T-helper 2 cell (primary cell): ENCODE data around the gene COMMD10.

Experiments used
- DNase-seq, 5 experiments: peaks; one replicate each; pipeline versions ENCODE4 v3.0.0 to v3.0.0-alpha.2; 2012 to 2022

COMMD10 gene

GRCh38 chr5:116225281-116225922 is 140.6 kb downstream of the COMMD10 start:
- peak in 1 of 5 experiments; percentile 5 for DNase-seq

- no peak for DNase-seq
Measured at GRCh38 chr5:116229131-116229689, 144.4 kb downstream of the COMMD10 start.

GRCh38 chr5:116231288-116231687 is 146.5 kb downstream of the COMMD10 start:
- no peak for DNase-seq

GRCh38 chr5:116234681-116235080 is 149.9 kb downstream of the COMMD10 start:
- DNase-seq = no peak

- DNase-seq = no peak
Measured at GRCh38 chr5:116237917-116238500, 153.2 kb downstream of the COMMD10 start.

GRCh38 chr5:116242343-116242742 is 157.5 kb downstream of the COMMD10 start:
- DNase-seq = no peak

GRCh38 chr5:116248432-116248831 is 163.6 kb downstream of the COMMD10 start:
- DNase-seq = no peak

GRCh38 chr5:116249648-116250047 is 164.8 kb downstream of the COMMD10 start:
- DNase-seq = no peak

GRCh38 chr5:116256717-116257116 is 171.9 kb downstream of the COMMD10 start:
- no peak for DNase-seq

- no peak for DNase-seq
Measured at GRCh38 chr5:116265471-116265870, 180.6 kb downstream of the COMMD10 start.

GRCh38 chr5:116271446-116272025 is 186.7 kb downstream of the COMMD10 start:
- DNase-seq = peak in 1 of 5 experiments; percentile 1

GRCh38 chr5:116272281-116272941 is 187.6 kb downstream of the COMMD10 start:
- no peak for DNase-seq

GRCh38 chr5:116273448-116274242 is 188.8 kb downstream of the COMMD10 start:
- DNase-seq = no peak

- DNase-seq = no peak
Measured at GRCh38 chr5:116274251-116274650, 189.4 kb downstream of the COMMD10 start.

GRCh38 chr5:116275282-116275681 is 190.5 kb downstream of the COMMD10 start:
- no peak for DNase-seq

- no peak for DNase-seq
Measured at GRCh38 chr5:116276952-116277351, 192.1 kb downstream of the COMMD10 start.

- no peak for DNase-seq
Measured at GRCh38 chr5:116280149-116280803, 195.5 kb downstream of the COMMD10 start.

GRCh38 chr5:116281309-116281708 is 196.5 kb downstream of the COMMD10 start:
- no peak for DNase-seq

- DNase-seq = no peak
Measured at GRCh38 chr5:116288524-116288923, 203.7 kb downstream of the COMMD10 start.

GRCh38 chr5:116289276-116289675 is 204.5 kb downstream of the COMMD10 start:
- no peak for DNase-seq

GRCh38 chr5:116291271-116291670 is 206.4 kb downstream of the COMMD10 start:
- DNase-seq = no peak

GRCh38 chr5:116292321-116292720 is 207.5 kb downstream of the COMMD10 start:
- DNase-seq = no peak
